Esophagus squamous epithelium (tissue), 4 donors: ENCODE data around the gene COLGALT1.

Experiments used
- CTCF ChIP-seq, 6 experiments: fragments of 450-650 bp in 4 of 6; fragments of 200-600 bp in 2 of 6; sonication (generic) in 2 of 6; IDR thresholded peaks; one replicate each; pipeline ENCODE4 v1.5.1; 2016 to 2019; ENCODE audit warnings: antibody characterized with exemption in 6 of 6, mild to moderate bottlenecking in 4 of 6, moderate library complexity in 4 of 6
- POLR2A ChIP-seq, 4 donors: fragments of 450-650 bp; IDR thresholded peaks; one replicate each; pipeline ENCODE4 v1.6.1; 2017; ENCODE audit warnings: antibody characterized with exemption in 4 of 4, mild to moderate bottlenecking in 4 of 4, moderate library complexity in 3 of 4

GRCh38 chr19:17536955-17537354 lies 18.5 kb upstream of the COLGALT1 start:
- TF ChIP-seq CTCF (IDR thresholded peaks at IDR 0.05) (no peak), POLR2A (IDR thresholded peaks at IDR 0.05) (no peak)
